HL-60/S4 treated with retinoic acid at 250 ng/mL for 4 days and 3 days (cell line): ENCODE results near the gene GALR2.

Experiments
- in situ Hi-C: fragments of 300-500 bp; cut with MboI; formaldehyde crosslinking; loops from 2 replicates; pipeline ENCODE4 v1.7.0; 2022; ENCODE audit warnings: low sequenced_read_pairs

Gene GALR2

DNA sequence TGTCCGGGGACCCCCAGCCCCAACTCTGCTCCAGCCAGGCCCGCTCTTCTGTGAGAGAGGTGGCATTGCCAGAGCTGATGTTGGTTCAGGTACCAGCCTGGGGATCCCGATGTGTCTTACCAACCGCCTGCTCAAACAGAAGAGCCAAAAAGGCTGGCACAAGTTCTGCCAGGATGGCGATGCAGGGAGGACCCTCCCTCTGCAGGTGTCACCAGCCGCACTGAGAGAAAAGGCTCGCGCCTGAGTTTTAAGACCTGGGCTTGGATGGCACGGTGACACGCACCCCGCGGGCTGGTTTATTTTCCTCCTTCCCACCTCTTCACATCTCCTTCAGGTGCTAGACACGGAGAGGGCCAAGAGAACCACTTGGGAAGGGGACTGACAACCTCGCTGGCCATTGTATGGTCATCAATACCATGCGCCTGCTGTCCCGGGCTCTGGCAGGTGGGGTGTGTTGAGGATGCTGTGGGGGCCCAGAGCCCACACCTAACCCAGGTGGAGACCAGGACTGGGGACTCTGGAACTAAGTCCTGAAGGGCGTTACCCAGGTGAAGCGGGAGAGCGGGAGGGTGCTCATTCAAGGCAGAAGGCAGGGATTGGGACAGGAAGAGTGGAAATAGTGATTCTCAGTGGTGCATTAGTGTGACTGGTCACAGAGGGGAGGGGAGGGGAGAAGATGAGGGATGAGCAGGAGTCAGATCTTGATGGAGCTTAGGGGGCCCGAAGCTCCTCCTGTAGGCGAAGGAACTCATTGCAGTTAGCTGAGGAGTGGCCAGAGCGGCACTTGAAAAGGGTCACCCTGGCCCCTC is 50.2 kb downstream of the GALR2 start:
- in situ Hi-C loops, result no loop called here

DNA sequence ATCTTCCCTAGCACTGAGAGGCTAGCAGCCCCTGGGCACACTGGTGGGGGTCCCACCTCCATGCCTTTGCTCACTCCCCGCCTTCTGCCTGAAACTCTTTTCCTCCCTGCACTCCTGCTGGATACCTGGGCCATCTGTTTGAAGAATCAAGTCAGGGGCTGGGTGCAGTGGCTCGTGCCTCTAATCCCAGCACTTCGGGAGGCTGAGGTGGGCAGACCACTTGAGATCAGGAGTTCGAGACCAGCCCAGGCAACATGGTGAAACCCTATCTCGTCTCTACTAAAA is 50.8 kb downstream of the GALR2 start:
- in situ Hi-C loops, result no loop called here

DNA sequence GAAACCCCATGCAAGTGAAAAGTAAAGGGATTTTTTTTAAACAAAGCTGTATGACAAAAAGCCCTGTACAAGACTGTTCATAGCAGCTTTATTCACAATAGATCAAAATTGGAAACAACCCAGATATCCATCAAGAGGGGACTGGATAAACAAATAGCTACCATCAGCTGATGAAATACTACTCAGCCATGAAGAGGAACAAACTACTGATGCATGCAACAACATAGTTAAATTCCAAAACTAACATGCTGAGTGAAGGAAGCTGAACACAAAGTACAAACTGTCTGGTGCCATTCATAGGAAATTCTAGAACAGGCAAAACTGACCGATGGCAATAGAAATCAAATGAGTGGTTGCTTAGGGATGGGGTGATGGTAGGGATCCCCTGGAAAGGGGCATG is 51.3 kb downstream of the GALR2 start:
- in situ Hi-C loops, result no loop called here
